ENCODE results near the gene ACIN1. TPM values are rescaled to one million over a fixed set of nuclear protein-coding genes. Genes with fewer than 3 reads are reported as not detected.

ACIN1 gene
- total RNA-seq, 2 donors from 2014 or later, result 53.9 to 55.3 TPM

- Histone ChIP-seq H3K4me1 (peaks cover 0 to 32% of the 10 kb centered on the region in 2 donors), H3K4me3 (no peak overlapping the region), H3K9me3 (no peaks in the 10 kb centered on the region), H3K36me3 (peaks cover 89% of the 10 kb centered on the region), H3K27me3 (no peaks in the 10 kb centered on the region), H3K27ac (peak overlapping the region; percentile 27 to 42)
- TF ChIP-seq, protein P1, sequence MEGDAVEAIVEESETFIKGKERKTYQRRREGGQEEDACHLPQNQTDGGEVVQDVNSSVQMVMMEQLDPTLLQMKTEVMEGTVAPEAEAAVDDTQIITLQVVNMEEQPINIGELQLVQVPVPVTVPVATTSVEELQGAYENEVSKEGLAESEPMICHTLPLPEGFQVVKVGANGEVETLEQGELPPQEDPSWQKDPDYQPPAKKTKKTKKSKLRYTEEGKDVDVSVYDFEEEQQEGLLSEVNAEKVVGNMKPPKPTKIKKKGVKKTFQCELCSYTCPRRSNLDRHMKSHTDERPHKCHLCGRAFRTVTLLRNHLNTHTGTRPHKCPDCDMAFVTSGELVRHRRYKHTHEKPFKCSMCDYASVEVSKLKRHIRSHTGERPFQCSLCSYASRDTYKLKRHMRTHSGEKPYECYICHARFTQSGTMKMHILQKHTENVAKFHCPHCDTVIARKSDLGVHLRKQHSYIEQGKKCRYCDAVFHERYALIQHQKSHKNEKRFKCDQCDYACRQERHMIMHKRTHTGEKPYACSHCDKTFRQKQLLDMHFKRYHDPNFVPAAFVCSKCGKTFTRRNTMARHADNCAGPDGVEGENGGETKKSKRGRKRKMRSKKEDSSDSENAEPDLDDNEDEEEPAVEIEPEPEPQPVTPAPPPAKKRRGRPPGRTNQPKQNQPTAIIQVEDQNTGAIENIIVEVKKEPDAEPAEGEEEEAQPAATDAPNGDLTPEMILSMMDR (IDR thresholded peaks at IDR 0.05), result no peak
- DNase-seq (ENCODE audit: low spot score), result peak; percentile 91
These were observed 16.2 kb downstream of the ACIN1 start for GRCh38 chr14:23078692-23079116.

- TF ChIP-seq, protein P1 (IDR thresholded peaks at IDR 0.05), result no peak
- no peak overlapping the region for H3K4me3 ChIP-seq
These were observed 17.0 kb downstream of the ACIN1 start for GRCh38 chr14:23077962-23078361.

DNA sequence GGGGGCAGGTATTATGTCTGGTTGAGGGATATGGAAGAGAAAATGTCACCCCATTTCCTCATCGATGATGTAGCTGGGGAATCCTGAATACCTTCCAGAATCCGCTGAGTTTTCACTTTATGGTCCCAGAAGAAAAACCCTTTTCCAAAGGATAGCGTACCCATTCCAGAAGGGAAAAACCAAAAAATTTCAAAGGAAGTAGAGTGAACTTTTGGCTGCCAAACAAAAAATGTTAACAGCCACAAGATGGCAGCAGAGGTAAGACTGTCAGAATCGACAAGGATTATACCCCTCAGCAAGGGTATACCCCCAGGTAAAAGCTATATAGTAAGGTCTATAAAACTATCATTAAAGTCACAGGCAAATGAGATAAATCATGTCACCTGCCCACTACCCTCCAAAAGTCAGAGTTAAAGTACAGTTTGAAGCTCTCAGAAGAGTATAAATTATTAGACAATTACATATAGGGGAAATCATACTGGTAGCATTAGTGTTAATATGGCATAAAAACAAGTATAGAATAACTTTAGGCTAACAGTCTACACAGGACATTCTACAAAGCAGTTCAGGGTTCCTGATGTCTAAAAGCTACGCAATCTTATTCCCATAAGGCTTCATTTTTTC lies 18.0 kb downstream of the ACIN1 start:
- Histone ChIP-seq H3K36me3 (peaks cover 94% of the 10 kb centered on the region), H3K27me3 (no peaks in the 10 kb centered on the region), H3K4me3 (no peak overlapping the region), H3K4me1 (peaks cover 0 to 44% of the 10 kb centered on the region in 2 donors), H3K27ac (peak overlapping the region in 1 of 2 donors; percentile 17), H3K9me3 (no peaks in the 10 kb centered on the region)
- no peak for DNase-seq (ENCODE audit: low spot score)
- TF ChIP-seq, protein P1 (IDR thresholded peaks at IDR 0.05), result peak; percentile 40 to 69

More at GRCh38 chr14:23077962-23078361, 17.0 kb downstream of the ACIN1 start:
- Histone ChIP-seq H3K27ac (peak overlapping the region; percentile 27 to 42), H3K27me3 (no peaks in the 10 kb centered on the region), H3K36me3 (peaks cover 90% of the 10 kb centered on the region), H3K9me3 (no peaks in the 10 kb centered on the region), H3K4me1 (peaks cover 0 to 34% of the 10 kb centered on the region in 2 donors)
- no peak for DNase-seq (ENCODE audit: low spot score)

DNA sequence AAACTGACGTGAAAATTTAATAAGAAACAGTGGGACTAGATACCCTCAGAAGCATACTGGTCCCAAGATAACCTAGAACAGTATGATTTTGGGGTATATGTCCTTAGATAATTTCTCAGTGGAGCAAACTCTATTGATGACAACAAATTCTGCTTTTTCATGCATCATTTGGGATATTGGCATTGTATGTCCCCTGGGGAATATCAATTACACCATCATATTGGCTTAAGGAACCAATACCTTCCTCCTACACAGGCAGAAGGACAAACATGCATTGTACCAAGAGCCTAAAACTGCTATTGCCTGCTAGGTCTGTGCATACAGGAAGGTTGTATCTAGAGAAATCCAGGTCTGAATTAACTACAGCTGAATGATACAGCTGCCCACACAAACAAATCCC lies 20.0 kb downstream of the ACIN1 start:
- Histone ChIP-seq H3K27me3 (no peaks in the 10 kb centered on the region), H3K36me3 (peaks cover 75% of the 10 kb centered on the region), H3K27ac (no peak overlapping the region), H3K9me3 (no peaks in the 10 kb centered on the region), H3K4me1 (peaks cover 0 to 53% of the 10 kb centered on the region in 2 donors), H3K4me3 (no peak overlapping the region)
- TF ChIP-seq, protein P1 (IDR thresholded peaks at IDR 0.05), result no peak
- DNase-seq (ENCODE audit: low spot score), result no peak

DNA sequence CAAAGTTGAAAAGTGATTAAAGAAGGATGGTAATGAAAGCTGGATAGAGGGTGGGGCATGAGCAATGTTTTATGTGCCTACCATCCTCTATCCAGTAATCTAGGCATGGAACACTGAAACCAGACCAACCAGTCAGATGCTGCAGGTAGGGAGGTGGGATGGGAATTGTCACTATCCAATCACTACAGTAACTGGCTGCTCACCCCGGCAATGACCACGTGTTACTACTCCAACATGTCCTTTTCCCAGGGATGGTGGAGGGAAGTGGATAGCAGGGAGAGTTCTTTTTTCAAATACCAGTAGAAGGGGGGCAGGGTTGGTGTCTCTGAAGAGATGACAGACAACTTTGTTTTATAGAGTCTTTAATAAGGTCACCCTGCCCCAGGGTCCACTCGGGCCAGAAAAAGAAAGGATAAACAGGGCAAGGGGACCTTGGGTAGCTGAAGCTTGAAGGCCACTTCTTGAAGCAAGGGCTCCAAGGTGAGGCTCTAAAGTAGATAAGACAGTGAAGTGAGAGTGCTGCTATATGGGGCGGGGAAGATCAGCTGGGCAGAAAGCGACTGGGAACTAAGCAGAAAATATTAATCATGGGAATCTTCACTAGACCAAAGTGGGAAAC lies 22.9 kb downstream of the ACIN1 start:
- peaks cover 0 to 38% of the 10 kb centered on the region in 2 donors for H3K4me1 ChIP-seq
- peak overlapping the region; percentile 78 to 84 for H3K27ac ChIP-seq
- no peak for DNase-seq (ENCODE audit: low spot score)
- H3K27me3 ChIP-seq, result no peaks in the 10 kb centered on the region
- H3K36me3 ChIP-seq, result peaks cover 65% of the 10 kb centered on the region
- TF ChIP-seq, protein P1 (IDR thresholded peaks at IDR 0.05), result no peak
- H3K9me3 ChIP-seq, result no peaks in the 10 kb centered on the region
- peak overlapping the region in 1 of 2 donors; percentile 54 for H3K4me3 ChIP-seq

All from right atrium auricular region (tissue), 2 donors.